ENCODE results near the gene MNS1. TPM values are rescaled to one million over a fixed set of nuclear protein-coding genes. Genes with fewer than 3 reads are reported as not detected.

MNS1 gene
- total RNA-seq, 1 experiment from 2014 or later, result 1.9 TPM

GRCh38 chr15:56460947-56461346 is 4.0 kb downstream of the MNS1 start (continued):
- TF ChIP-seq REST (IDR thresholded peaks at IDR 0.05; ENCODE audit: low read depth) (no peak), EGR1 (IDR thresholded peaks at IDR 0.05; ENCODE audit: low read depth) (no peak), POLR2AphosphoS5 (IDR thresholded peaks at IDR 0.05; ENCODE audit: low read depth, low read length) (no peak), POLR2A (IDR thresholded peaks at IDR 0.05; ENCODE audit: borderline replicate concordance, extremely low read depth, insufficient read depth, insufficient read length) (no peak), EZH2 (IDR thresholded peaks at IDR 0.05) (no peak)

GRCh38 chr15:56460071-56460470 is 4.9 kb downstream of the MNS1 start:
- ChIA-PET CTCF (no interaction called here), RAD21 (ENCODE audit: low non-redundant PET in 1 of 2, low total read pairs in 2 of 2, uncharacterized antibody in 2 of 2, unreplicated experiment in 2 of 2) (no interaction called here), POLR2A (no interaction called here)
- no peak overlapping the region for H3K4me2 ChIP-seq (ENCODE audit: low read length)
- ATAC-seq (no peak), DNase-seq (ENCODE audit: low read depth, low spot score) (no peak)
- no peak overlapping the region for H3K27ac ChIP-seq (ENCODE audit: low read depth, low read length)
- H3K4me3 ChIP-seq (replicated peaks in 1 of 2; ENCODE audit: low read depth in 1 of 2, low read length in 2 of 2), result no peak overlapping the region
- TF ChIP-seq ELF1 (IDR thresholded peaks at IDR 0.05; ENCODE audit: borderline replicate concordance, low read depth) (no peak), CEBPB (IDR thresholded peaks at IDR 0.05; ENCODE audit: low read depth) (no peak)
- H3K36me3 ChIP-seq (ENCODE audit: control insufficient read depth in 1 of 2, insufficient read depth in 2 of 2, low read length in 2 of 2), result no peaks in the 10 kb centered on the region
- H3K9me3 ChIP-seq (ENCODE audit: control insufficient read depth in 1 of 2, insufficient read depth in 1 of 2, low read depth in 1 of 2, low read length in 2 of 2), result no peaks in the 10 kb centered on the region
- no peaks in the 10 kb centered on the region for H3K9me2 ChIP-seq (ENCODE audit: insufficient read depth)
- H3K27me3 ChIP-seq (ENCODE audit: insufficient read depth, low read length), result no peaks in the 10 kb centered on the region
- peaks cover 0 to 9% of the 10 kb centered on the region in 2 experiments; a peak in 1 of 4 replicates for H3K4me1 ChIP-seq (ENCODE audit: control insufficient read depth in 1 of 2, insufficient read depth in 2 of 2, low read length in 2 of 2)
- H3K9ac ChIP-seq (ENCODE audit: low read length), result no peak overlapping the region
- no peaks in the 10 kb centered on the region for H4K20me1 ChIP-seq (ENCODE audit: insufficient read depth)
- intact Hi-C loops (cut with micrococcal nuclease), result no loop called here
- no TSS peak for BruUV-seq (replicated peaks)
- no peak overlapping the region for H2AFZ ChIP-seq (ENCODE audit: low read depth, low read length, poor library complexity, severe bottlenecking)
- H3K79me2 ChIP-seq (ENCODE audit: insufficient read depth, low read length), result no peaks in the 10 kb centered on the region

Measured in HCT116 (cell line).